Prostate gland (tissue), 2 donors: ENCODE measurements around the gene NUDT1. TPM values are rescaled to one million over a fixed set of nuclear protein-coding genes. Genes with fewer than 3 reads are reported as not detected.

Source experiments
- DNase-seq: peaks from one replicate; pipeline ENCODE4 v3.0.0-alpha.2; 2019; ENCODE audit warnings: low spot score
- H3K27ac ChIP-seq, 2 donors: fragments of 200-600 bp; sonication (generic); 2 replicates each; pipeline ENCODE4 v1.5.1; 2017 to 2019
- H3K27me3 ChIP-seq: fragments of 200-600 bp; sonication (generic); replicated peaks from 2 replicates; pipeline ENCODE4 v1.5.1; 2019; ENCODE audit not compliant: insufficient read depth
- H3K36me3 ChIP-seq, 2 donors: fragments of 200-600 bp; sonication (generic); 1 replicate in 1 of 2; 2 replicates in 1 of 2; pipeline versions ENCODE4 v1.5.1 to v1.8.1; 2017 to 2019
- H3K4me1 ChIP-seq: fragments of 200-600 bp; sonication (generic); replicated peaks from 2 replicates; pipeline ENCODE4 v1.5.1; 2019
- H3K4me3 ChIP-seq, 2 donors: fragments of 200-600 bp; sonication (generic); 2 replicates each; pipeline ENCODE4 v1.5.1; 2017 to 2019
- H3K9me3 ChIP-seq: fragments of 200-600 bp; sonication (generic); 2 replicates; pipeline ENCODE4 v1.5.1; 2017
- CTCF ChIP-seq, 4 experiments: fragments of 200-600 bp in 2 of 4; fragments of 450-650 bp in 2 of 4; sonication (generic) in 2 of 4; IDR thresholded peaks; 1 replicate in 3 of 4; 2 replicates in 1 of 4; pipeline ENCODE4 v1.5.1; 2016 to 2019; ENCODE audit warnings: antibody characterized with exemption in 4 of 4, mild to moderate bottlenecking in 2 of 4, moderate library complexity in 2 of 4
- POLR2A ChIP-seq: fragments of 450-650 bp; IDR thresholded peaks from one replicate; pipeline ENCODE4 v1.6.1; 2016; ENCODE audit warnings: antibody characterized with exemption, mild to moderate bottlenecking
- POLR2AphosphoS5 ChIP-seq: sonication (generic); formaldehyde crosslinking; IDR thresholded peaks from one replicate; pipeline ENCODE4 v1.6.1; 2017; ENCODE audit warnings: antibody characterized with exemption
- WGBS: methylation state at CpG from one replicate; pipeline ENCODE4 v1.1.5; 2018; 5-methylcytosine and 5-hydroxymethylcytosine counted together
- intact Hi-C: fragments of 100-400 bp; cut with DNase I; formaldehyde crosslinking; loops from one replicate; pipeline ENCODE4 v1.14.2; 2022
- total RNA-seq, 2 donors: library from RNA; depleted of rRNA; stranded (reverse); fragments of >200 nt; gene quantifications; one replicate each; pipeline ENCODE4 v1.1.0, GENCODE V29; 2016

The NUDT1 gene
- total RNA-seq, 2 donors from 2014 or later: 18.1 to 35.3 TPM

GRCh38 chr7:2211926-2212325, 30.1 kb upstream of the NUDT1 start:
- DNase-seq: no peak

GRCh38 chr7:2212906-2213305, 29.1 kb upstream of the NUDT1 start:
- no peaks in the 10 kb centered on the region for H3K9me3 ChIP-seq
- no peak overlapping the region for H3K27ac ChIP-seq
- no peaks in the 10 kb centered on the region for H3K27me3 ChIP-seq
- no peak for DNase-seq
- 95% methylated on average over 10 of the region's 10 CpGs for WGBS
- TF ChIP-seq POLR2AphosphoS5: no peak
- TF ChIP-seq POLR2A: no peak
- no peak for TF ChIP-seq CTCF (IDR thresholded peaks at IDR 0.05)
- no peaks in the 10 kb centered on the region for H3K4me1 ChIP-seq
- H3K36me3 ChIP-seq: peaks cover 0 to 20% of the 10 kb centered on the region in 2 donors
- intact Hi-C loops: loop anchor here (5.0 kb wide), 1 partner anchor 551 kb away; no protein-coding TSS in a partner anchor
- H3K4me3 ChIP-seq: no peak overlapping the region

More at GRCh38 chr7:2211926-2212325, 30.1 kb upstream of the NUDT1 start:
- peaks cover 0 to 12% of the 10 kb centered on the region in 2 donors for H3K36me3 ChIP-seq
- intact Hi-C loops: loop anchor here (5.0 kb wide), 1 partner anchor 550 kb away; no protein-coding TSS in a partner anchor
- no peaks in the 10 kb centered on the region for H3K27me3 ChIP-seq
- TF ChIP-seq CTCF (IDR thresholded peaks at IDR 0.05) (no peak), POLR2A (no peak), POLR2AphosphoS5 (no peak)
- no peaks in the 10 kb centered on the region for H3K9me3 ChIP-seq
- H3K4me3 ChIP-seq: no peak overlapping the region
- H3K4me1 ChIP-seq: no peaks in the 10 kb centered on the region
- no peak overlapping the region for H3K27ac ChIP-seq
- 95% methylated on average over 13 of the region's 13 CpGs for WGBS

GRCh38 chr7:2213551-2214215, 28.3 kb upstream of the NUDT1 start:
- Histone ChIP-seq H3K4me1 (no peaks in the 10 kb centered on the region), H3K4me3 (no peak overlapping the region), H3K9me3 (no peaks in the 10 kb centered on the region), H3K36me3 (peaks cover 0 to 20% of the 10 kb centered on the region in 2 donors), H3K27me3 (no peaks in the 10 kb centered on the region), H3K27ac (no peak overlapping the region)
- WGBS: 92% methylated on average over 15 of the region's 15 CpGs
- intact Hi-C loops: loop anchor here (5.0 kb wide), 1 partner anchor 551 kb away; no protein-coding TSS in a partner anchor
- no peak for TF ChIP-seq POLR2A
- no peak for TF ChIP-seq POLR2AphosphoS5
- no peak for TF ChIP-seq CTCF (IDR thresholded peaks at IDR 0.05)
- DNase-seq: no peak

- Histone ChIP-seq H3K36me3 (peaks cover 0 to 20% of the 10 kb centered on the region in 2 donors), H3K4me3 (no peak overlapping the region), H3K4me1 (no peaks in the 10 kb centered on the region), H3K9me3 (no peaks in the 10 kb centered on the region), H3K27me3 (no peaks in the 10 kb centered on the region), H3K27ac (no peak overlapping the region)
- TF ChIP-seq CTCF (IDR thresholded peaks at IDR 0.05) (no peak), POLR2AphosphoS5 (no peak), POLR2A (no peak)
- intact Hi-C loops: loop anchor here (5.0 kb wide), 1 partner anchor 552 kb away; no protein-coding TSS in a partner anchor
- DNase-seq: no peak
- 98% methylated on average over 9 of the region's 9 CpGs for WGBS
These were observed 27.4 kb upstream of the NUDT1 start for GRCh38 chr7:2214636-2215035.

- no peaks in the 10 kb centered on the region for H3K4me1 ChIP-seq
- intact Hi-C loops: no loop called here
- peaks cover 0 to 20% of the 10 kb centered on the region in 2 donors for H3K36me3 ChIP-seq
These were observed 26.2 kb upstream of the NUDT1 start for GRCh38 chr7:2215851-2216250.

More at GRCh38 chr7:2215851-2216250, 26.2 kb upstream of the NUDT1 start:
- TF ChIP-seq POLR2AphosphoS5: no peak
- TF ChIP-seq CTCF (IDR thresholded peaks at IDR 0.05): no peak
- TF ChIP-seq POLR2A: no peak
- 95% methylated on average over 17 of the region's 17 CpGs for WGBS
- Histone ChIP-seq H3K4me3 (no peak overlapping the region), H3K27me3 (no peaks in the 10 kb centered on the region), H3K27ac (no peak overlapping the region), H3K9me3 (no peaks in the 10 kb centered on the region)
- DNase-seq: no peak
